ENCODE measurements around the gene PKP1. TPM values are rescaled to one million over a fixed set of nuclear protein-coding genes. Genes with fewer than 3 reads are reported as not detected.

Gene PKP1
- total RNA-seq, 6 experiments from 2014 or later: not detected

GRCh38 chr1:201354151-201354900 is 71.0 kb downstream of the PKP1 start:
- Mint-ChIP-seq H3K4me1 (ENCODE audit: low read depth) (no peaks in the 10 kb centered on the region), H3K9me3 (no peaks in the 10 kb centered on the region), H3K27me3 (ENCODE audit: insufficient read depth) (peaks cover 44% of the 10 kb centered on the region), H3K4me3 (no peak overlapping the region), H3K27ac (no peak overlapping the region), H3K36me3 (ENCODE audit: low read depth) (no peaks in the 10 kb centered on the region)
- DNase-seq: no peak
- no peak for TF ChIP-seq CTCF (IDR thresholded peaks at IDR 0.05)

- DNase-seq: no peak
- H3K4me1 Mint-ChIP-seq (ENCODE audit: low read depth): no peaks in the 10 kb centered on the region
- H3K27ac Mint-ChIP-seq: no peak overlapping the region
- no peaks in the 10 kb centered on the region for H3K9me3 Mint-ChIP-seq
- H3K27me3 Mint-ChIP-seq (ENCODE audit: insufficient read depth): peaks cover 47% of the 10 kb centered on the region
- no peak overlapping the region for H3K4me3 Mint-ChIP-seq
- TF ChIP-seq CTCF (IDR thresholded peaks at IDR 0.05): no peak
- no peaks in the 10 kb centered on the region for H3K36me3 Mint-ChIP-seq (ENCODE audit: low read depth)
Measured at GRCh38 chr1:201354901-201355295, 71.6 kb downstream of the PKP1 start.

- Mint-ChIP-seq H3K36me3 (ENCODE audit: low read depth) (no peaks in the 10 kb centered on the region), H3K4me1 (ENCODE audit: low read depth) (no peaks in the 10 kb centered on the region), H3K4me3 (no peak overlapping the region), H3K27ac (no peak overlapping the region), H3K27me3 (ENCODE audit: insufficient read depth) (peaks cover 45% of the 10 kb centered on the region), H3K9me3 (no peaks in the 10 kb centered on the region)
- TF ChIP-seq CTCF (IDR thresholded peaks at IDR 0.05): no peak
- DNase-seq: no peak
Measured at GRCh38 chr1:201355471-201355870, 72.2 kb downstream of the PKP1 start.

GRCh38 chr1:201356236-201356635 is 72.9 kb downstream of the PKP1 start:
- no peak for TF ChIP-seq CTCF (IDR thresholded peaks at IDR 0.05)
- Mint-ChIP-seq H3K4me3 (no peak overlapping the region), H3K4me1 (ENCODE audit: low read depth) (no peaks in the 10 kb centered on the region)

GRCh38 chr1:201356701-201357100 is 73.4 kb downstream of the PKP1 start:
- no peak for TF ChIP-seq CTCF (IDR thresholded peaks at IDR 0.05)
- no peaks in the 10 kb centered on the region for H3K36me3 Mint-ChIP-seq (ENCODE audit: low read depth)
- H3K4me3 Mint-ChIP-seq: no peak overlapping the region
- DNase-seq: no peak
- H3K4me1 Mint-ChIP-seq (ENCODE audit: low read depth): no peaks in the 10 kb centered on the region
- H3K9me3 Mint-ChIP-seq: no peaks in the 10 kb centered on the region
- H3K27me3 Mint-ChIP-seq (ENCODE audit: insufficient read depth): peaks cover 40% of the 10 kb centered on the region
- no peak overlapping the region for H3K27ac Mint-ChIP-seq

More at GRCh38 chr1:201356236-201356635, 72.9 kb downstream of the PKP1 start:
- Mint-ChIP-seq H3K27me3 (ENCODE audit: insufficient read depth) (peaks cover 43% of the 10 kb centered on the region), H3K36me3 (ENCODE audit: low read depth) (no peaks in the 10 kb centered on the region), H3K27ac (no peak overlapping the region), H3K9me3 (no peaks in the 10 kb centered on the region)
- DNase-seq: no peak

All from HFFc6 (cell line).